K562 (cell line): ENCODE data around the gene C19orf85. TPM values are rescaled to one million over a fixed set of nuclear protein-coding genes. Genes with fewer than 3 reads are reported as not detected.

Experiments
- CREM ChIP-seq: IDR thresholded peaks from 2 replicates; pipeline ENCODE4 v1.6.1; 2014; ENCODE audit warnings: antibody characterized with exemption, low read depth
- EHMT2 ChIP-seq: fragments of 450-650 bp; IDR thresholded peaks from 2 replicates; pipeline ENCODE4 v1.6.1; 2018; ENCODE audit warnings: antibody characterized with exemption
- EP300 ChIP-seq: IDR thresholded peaks from 2 replicates; pipeline ENCODE4 v1.6.1; 2012; ENCODE audit warnings: low read length, improper control_type of control experiment
- ETV6 ChIP-seq, 3 experiments: fragments of 150-350 bp in 1 of 3; sonication (generic) in 1 of 3; formaldehyde crosslinking in 1 of 3; IDR thresholded peaks; 2 replicates each; pipeline versions ENCODE4 v1.6.1 to v1.8.0; 2014 to 2022; ENCODE audit warnings: borderline replicate concordance in 2 of 3, low read depth in 2 of 3, antibody characterized with exemption in 1 of 3, low read length in 1 of 3, mild to moderate bottlenecking in 1 of 3, missing genetic modification reagents in 1 of 3
- ILK ChIP-seq: fragments of 450-650 bp; IDR thresholded peaks from 2 replicates; pipeline ENCODE4 v1.6.1; 2016; ENCODE audit warnings: missing genetic modification characterization, low read depth, mild to moderate bottlenecking, missing compliant biosample characterization, moderate library complexity, borderline replicate concordance
- KLF6 ChIP-seq: fragments of 250-450 bp; sonication (Bioruptor Pico); IDR thresholded peaks from 2 replicates; pipeline ENCODE4 v1.4.0; 2020; ENCODE audit warnings: mild to moderate bottlenecking, moderate library complexity, borderline replicate concordance
- MYNN ChIP-seq, 2 experiments: sonication (generic); formaldehyde crosslinking in 1 of 2; IDR thresholded peaks; 2 replicates each; pipeline versions ENCODE4 v1.5.0 to v1.6.1; 2016 to 2020; ENCODE audit warnings: antibody characterized with exemption in 1 of 2, missing genetic modification reagents in 1 of 2
- PRPF4 ChIP-seq: fragments of 200-400 bp; formaldehyde crosslinking; IDR thresholded peaks from one replicate; pipeline ENCODE4 v1.6.1; 2017; ENCODE audit warnings: low read length, low read depth, mild to moderate bottlenecking; ENCODE audit not compliant: insufficient read depth, poor library complexity, severe bottlenecking
- RBM39 ChIP-seq: fragments of 200-400 bp; formaldehyde crosslinking; optimal IDR thresholded peaks from 2 replicates; pipeline ENCODE3; 2018; ENCODE audit warnings: low read depth, low read length
- SNAPC5 ChIP-seq: fragments of 250-450 bp; sonication (Bioruptor Pico); IDR thresholded peaks from 2 replicates; pipeline ENCODE4 v1.8.0; 2021; ENCODE audit warnings: moderate library complexity, mild to moderate bottlenecking, inconsistent platforms
- STAT6 ChIP-seq: sonication (generic); formaldehyde crosslinking; IDR thresholded peaks from 2 replicates; pipeline ENCODE4 v1.8.1; 2023; ENCODE audit warnings: mild to moderate bottlenecking, missing genetic modification reagents
- TOE1 ChIP-seq, 2 experiments: fragments of 450-650 bp in 1 of 2; sonication (generic) in 1 of 2; formaldehyde crosslinking in 1 of 2; IDR thresholded peaks; 2 replicates each; pipeline versions ENCODE4 v1.7.1 to v1.8.0; 2016 to 2022; ENCODE audit warnings: borderline replicate concordance in 2 of 2, mild to moderate bottlenecking in 2 of 2, antibody characterized with exemption in 1 of 2, inconsistent platforms in 1 of 2, low read depth in 1 of 2, missing genetic modification reagents in 1 of 2, moderate library complexity in 1 of 2
- ZNF140 ChIP-seq: fragments of 250-450 bp; sonication (Bioruptor Pico); IDR thresholded peaks from 2 replicates; pipeline ENCODE4 v1.8.0; 2021; ENCODE audit warnings: moderate library complexity, mild to moderate bottlenecking, inconsistent platforms
- ZNF512 ChIP-seq: IDR thresholded peaks from 2 replicates; pipeline ENCODE4 v1.6.1; 2016; ENCODE audit warnings: missing genetic modification characterization, missing compliant biosample characterization
- ZNF644 ChIP-seq: fragments of 200-800 bp; sonication (Bioruptor generic); IDR thresholded peaks from 2 replicates; pipeline ENCODE4 v1.6.1; 2016; ENCODE audit warnings: low read depth, missing genetic modification characterization, missing compliant biosample characterization
- ZNF699 ChIP-seq: fragments of 250-450 bp; sonication (Bioruptor Pico); IDR thresholded peaks from 2 replicates; pipeline ENCODE4 v1.8.0; 2021; ENCODE audit warnings: mild to moderate bottlenecking, moderate library complexity; ENCODE audit not compliant: insufficient replicate concordance
- ZNF740 ChIP-seq, 3 experiments: fragments of 200-800 bp in 1 of 3; sonication (Bioruptor generic) in 1 of 3; sonication (generic) in 1 of 3; formaldehyde crosslinking in 1 of 3; IDR thresholded peaks; 2 replicates each; pipeline versions ENCODE4 v1.6.1 to v1.8.0; 2016 to 2022; ENCODE audit warnings: mild to moderate bottlenecking in 2 of 3, missing compliant biosample characterization in 2 of 3, missing genetic modification characterization in 2 of 3, missing genetic modification reagents in 1 of 3
- polyA plus RNA-seq, 8 experiments: library from polyadenylated mRNA; depleted of rRNA in 4 of 8; stranded (reverse) in 5 of 8; unstranded in 3 of 8; fragments of >200 nt; fragmentation: Nextera tagmentation in 2 of 8; fragmentation: Illumina TruSeq in 1 of 8; extraction: Ambion mirVana in 2 of 8; extraction: Trizol in 1 of 8; gene quantifications; 2 replicates each; pipeline versions ENCODE4 v1.2.1 to v1.2.3, GENCODE V29; 2011 to 2014; ENCODE audit warnings: inconsistent platforms in 1 of 8, missing spikeins in 1 of 8
- total RNA-seq, 7 experiments: library from RNA; depleted of rRNA in 6 of 7; stranded (reverse); fragments of >200 nt in 6 of 7; fragmentation: Illumina TruSeq in 2 of 7; extraction: Trizol in 2 of 7; gene quantifications; 2 replicates each; pipeline versions ENCODE4 v1.2.1 to v1.2.3, GENCODE V29; 2011 to 2021; ENCODE audit warnings: low replicate concordance in 1 of 7

C19orf85 gene
- total and polyA plus RNA-seq, 9 of the 15 experiments (the other 6 are each of a cell fraction or from before 2014, with no cell fraction given) = not detected

GRCh38 chr19:55460670-55461258, 3.8 kb downstream of the C19orf85 start (continued):
- TF ChIP-seq ZNF740 (CRISPR knock-in tag; IDR thresholded peaks at IDR 0.05) = no peak
- TF ChIP-seq ZNF740 (tag; IDR thresholded peaks at IDR 0.05) = no peak
- no peak for TF ChIP-seq RBM39
- no peak for TF ChIP-seq ZNF644 (tag)
- no peak for TF ChIP-seq SNAPC5 (CRISPR knock-in tag)
- TF ChIP-seq TOE1 (IDR thresholded peaks at IDR 0.05; ENCODE audit: borderline replicate concordance) = peak; percentile 74; the same call in 1 of the 2 replicates
- no peak for TF ChIP-seq TOE1 (CRISPR knock-in tag; IDR thresholded peaks at IDR 0.05; ENCODE audit: borderline replicate concordance, low read depth)
- 0 out of 2 replicates have a peak, but pooled peaks have one; percentile 7 for TF ChIP-seq EP300
- TF ChIP-seq KLF6 = no peak
- no peak for TF ChIP-seq STAT6 (CRISPR knock-in tag)
- no peak for TF ChIP-seq EHMT2
- no peak; the same call in 1 of the 2 replicates for TF ChIP-seq MYNN (IDR thresholded peaks at IDR 0.05)
- no peak for TF ChIP-seq MYNN (CRISPR knock-in tag; IDR thresholded peaks at IDR 0.05)
- no peak for TF ChIP-seq ZNF512 (tag)
- TF ChIP-seq ZNF140 (CRISPR knock-in tag) = no peak
- no peak for TF ChIP-seq PRPF4
- TF ChIP-seq ILK (tag) = no peak
- TF ChIP-seq ETV6 (IDR thresholded peaks at IDR 0.05; ENCODE audit: borderline replicate concordance in 1 of 2, low read depth in 2 of 2, low read length in 1 of 2) = no peak
- no peak for TF ChIP-seq ETV6 (CRISPR knock-in tag; IDR thresholded peaks at IDR 0.05; ENCODE audit: borderline replicate concordance)
- TF ChIP-seq CREM = no peak
- no peak for TF ChIP-seq ZNF699 (CRISPR knock-in tag)
